H1 (cell line): ENCODE data around the gene BPGM.
A peak's percentile ranks its signal among the peaks of the same experiment; 100 is the strongest.

Source experiments
- EGR1 ChIP-seq: IDR thresholded peaks from 2 replicates; pipeline ENCODE4 v1.6.1; 2011; ENCODE audit warnings: low read depth, low read length, borderline replicate concordance
- POLR2A ChIP-seq, 2 experiments: IDR thresholded peaks; 1 replicate in 1 of 2; 2 replicates in 1 of 2; pipeline ENCODE4 v1.6.1; 2011; ENCODE audit warnings: low read depth in 2 of 2, low read length in 2 of 2, mild to moderate bottlenecking in 2 of 2; ENCODE audit errors: control extremely low read depth in 1 of 2
- RFX5 ChIP-seq: IDR thresholded peaks from 2 replicates; pipeline ENCODE4 v1.6.1; 2011; ENCODE audit warnings: low read depth, low read length, improper control_type of control experiment, borderline replicate concordance
- SIN3A ChIP-seq, 2 experiments: IDR thresholded peaks in 1 of 2; conservative IDR thresholded peaks in 1 of 2; 2 replicates each; pipeline ENCODE4 v1.6.1; 2011 to 2012; ENCODE audit warnings: low read length in 2 of 2, improper control_type of control experiment in 1 of 2, low read depth in 1 of 2, mild to moderate bottlenecking in 1 of 2
- ZNF274 ChIP-seq: IDR thresholded peaks from 2 replicates; pipeline ENCODE4 v1.7.0; 2012; ENCODE audit warnings: low read length, borderline replicate concordance; ENCODE audit errors: extremely low read depth
- TF ChIP-seq, protein P1 (sequence below), 3 experiments: IDR thresholded peaks; 1 replicate in 2 of 3; 2 replicates in 1 of 3; pipeline versions ENCODE4 v1.5.1 to v1.6.1; 2011; ENCODE audit warnings: low read length in 3 of 3, mild to moderate bottlenecking in 3 of 3, inconsistent platforms in 2 of 3, low read depth in 1 of 3, moderate library complexity in 1 of 3; ENCODE audit not compliant: insufficient read depth in 1 of 3; ENCODE audit errors: control extremely low read depth in 1 of 3
- TF ChIP-seq, protein P2 (sequence below): IDR thresholded peaks from 2 replicates; pipeline ENCODE4 v1.6.1; 2012; ENCODE audit warnings: inconsistent platforms

- TF ChIP-seq, protein P1, sequence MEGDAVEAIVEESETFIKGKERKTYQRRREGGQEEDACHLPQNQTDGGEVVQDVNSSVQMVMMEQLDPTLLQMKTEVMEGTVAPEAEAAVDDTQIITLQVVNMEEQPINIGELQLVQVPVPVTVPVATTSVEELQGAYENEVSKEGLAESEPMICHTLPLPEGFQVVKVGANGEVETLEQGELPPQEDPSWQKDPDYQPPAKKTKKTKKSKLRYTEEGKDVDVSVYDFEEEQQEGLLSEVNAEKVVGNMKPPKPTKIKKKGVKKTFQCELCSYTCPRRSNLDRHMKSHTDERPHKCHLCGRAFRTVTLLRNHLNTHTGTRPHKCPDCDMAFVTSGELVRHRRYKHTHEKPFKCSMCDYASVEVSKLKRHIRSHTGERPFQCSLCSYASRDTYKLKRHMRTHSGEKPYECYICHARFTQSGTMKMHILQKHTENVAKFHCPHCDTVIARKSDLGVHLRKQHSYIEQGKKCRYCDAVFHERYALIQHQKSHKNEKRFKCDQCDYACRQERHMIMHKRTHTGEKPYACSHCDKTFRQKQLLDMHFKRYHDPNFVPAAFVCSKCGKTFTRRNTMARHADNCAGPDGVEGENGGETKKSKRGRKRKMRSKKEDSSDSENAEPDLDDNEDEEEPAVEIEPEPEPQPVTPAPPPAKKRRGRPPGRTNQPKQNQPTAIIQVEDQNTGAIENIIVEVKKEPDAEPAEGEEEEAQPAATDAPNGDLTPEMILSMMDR (IDR thresholded peaks at IDR 0.05; ENCODE audit: control extremely low read depth in 1 of 3, insufficient read depth in 1 of 3, low read depth in 1 of 3, low read length in 3 of 3): peak in 2 of 3 experiments; percentile 70 to 73; a peak in 3 of 4 replicates
- no peak for TF ChIP-seq EGR1
- TF ChIP-seq RFX5: no peak
- TF ChIP-seq ZNF274: no peak
- TF ChIP-seq SIN3A (conservative IDR thresholded peaks at IDR 0.05 in 1 of 2, IDR thresholded peaks at IDR 0.05 in 1 of 2; ENCODE audit: low read depth in 1 of 2, low read length in 2 of 2): no peak
- TF ChIP-seq POLR2A (IDR thresholded peaks at IDR 0.05; ENCODE audit: control extremely low read depth in 1 of 2, low read depth in 2 of 2, low read length in 2 of 2): no peak
- TF ChIP-seq, protein P2, sequence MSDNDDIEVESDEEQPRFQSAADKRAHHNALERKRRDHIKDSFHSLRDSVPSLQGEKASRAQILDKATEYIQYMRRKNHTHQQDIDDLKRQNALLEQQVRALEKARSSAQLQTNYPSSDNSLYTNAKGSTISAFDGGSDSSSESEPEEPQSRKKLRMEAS: no peak
Observed at GRCh38 chr7:134632937-134633540, 13.6 kb upstream of the BPGM start.
